Panc1 (cell line): ENCODE measurements around the gene GP9.

Experiments used
- POLR2AphosphoS5 ChIP-seq: IDR thresholded peaks from 2 replicates; pipeline ENCODE4 v1.6.1; 2012; ENCODE audit warnings: mild to moderate bottlenecking, low read depth, low read length, moderate library complexity
- TF ChIP-seq, protein P1 (sequence below), 2 experiments: IDR thresholded peaks; 2 replicates each; pipeline ENCODE4 v1.6.1; 2011 to 2012; ENCODE audit warnings: low read depth in 2 of 2, control low read depth in 1 of 2, low read length in 1 of 2, mild to moderate bottlenecking in 1 of 2, moderate library complexity in 1 of 2; ENCODE audit not compliant: insufficient read depth in 1 of 2
- TF ChIP-seq, protein P2 (sequence below): fragments of 450-650 bp; IDR thresholded peaks from 2 replicates; pipeline ENCODE4 v1.5.1; 2017; ENCODE audit warnings: mild to moderate bottlenecking

DNA sequence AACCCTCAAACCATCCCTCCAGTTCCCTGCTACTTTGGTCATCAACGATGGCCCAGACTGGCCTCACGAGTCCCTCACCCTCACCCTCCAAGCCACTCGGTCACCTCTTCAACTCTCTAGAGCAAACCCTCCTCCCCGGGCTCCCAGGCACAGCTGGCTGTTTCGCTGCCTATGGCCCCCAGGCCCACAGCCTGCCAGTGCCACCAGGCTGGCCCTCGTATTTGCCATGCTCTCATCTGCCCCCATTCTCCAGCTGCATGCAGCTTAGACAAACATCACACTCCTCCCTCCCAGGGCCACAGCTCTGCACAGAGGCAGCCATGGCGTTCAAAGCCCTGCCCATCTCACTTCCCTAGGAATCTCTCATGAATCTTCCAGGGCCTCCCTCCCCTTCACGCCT is 47.2 kb downstream of the GP9 start:
- TF ChIP-seq, protein P1, sequence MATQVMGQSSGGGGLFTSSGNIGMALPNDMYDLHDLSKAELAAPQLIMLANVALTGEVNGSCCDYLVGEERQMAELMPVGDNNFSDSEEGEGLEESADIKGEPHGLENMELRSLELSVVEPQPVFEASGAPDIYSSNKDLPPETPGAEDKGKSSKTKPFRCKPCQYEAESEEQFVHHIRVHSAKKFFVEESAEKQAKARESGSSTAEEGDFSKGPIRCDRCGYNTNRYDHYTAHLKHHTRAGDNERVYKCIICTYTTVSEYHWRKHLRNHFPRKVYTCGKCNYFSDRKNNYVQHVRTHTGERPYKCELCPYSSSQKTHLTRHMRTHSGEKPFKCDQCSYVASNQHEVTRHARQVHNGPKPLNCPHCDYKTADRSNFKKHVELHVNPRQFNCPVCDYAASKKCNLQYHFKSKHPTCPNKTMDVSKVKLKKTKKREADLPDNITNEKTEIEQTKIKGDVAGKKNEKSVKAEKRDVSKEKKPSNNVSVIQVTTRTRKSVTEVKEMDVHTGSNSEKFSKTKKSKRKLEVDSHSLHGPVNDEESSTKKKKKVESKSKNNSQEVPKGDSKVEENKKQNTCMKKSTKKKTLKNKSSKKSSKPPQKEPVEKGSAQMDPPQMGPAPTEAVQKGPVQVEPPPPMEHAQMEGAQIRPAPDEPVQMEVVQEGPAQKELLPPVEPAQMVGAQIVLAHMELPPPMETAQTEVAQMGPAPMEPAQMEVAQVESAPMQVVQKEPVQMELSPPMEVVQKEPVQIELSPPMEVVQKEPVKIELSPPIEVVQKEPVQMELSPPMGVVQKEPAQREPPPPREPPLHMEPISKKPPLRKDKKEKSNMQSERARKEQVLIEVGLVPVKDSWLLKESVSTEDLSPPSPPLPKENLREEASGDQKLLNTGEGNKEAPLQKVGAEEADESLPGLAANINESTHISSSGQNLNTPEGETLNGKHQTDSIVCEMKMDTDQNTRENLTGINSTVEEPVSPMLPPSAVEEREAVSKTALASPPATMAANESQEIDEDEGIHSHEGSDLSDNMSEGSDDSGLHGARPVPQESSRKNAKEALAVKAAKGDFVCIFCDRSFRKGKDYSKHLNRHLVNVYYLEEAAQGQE (IDR thresholded peaks at IDR 0.05; ENCODE audit: insufficient read depth in 1 of 2, low read depth in 2 of 2, low read length in 1 of 2) = no peak
- TF ChIP-seq, protein P2, sequence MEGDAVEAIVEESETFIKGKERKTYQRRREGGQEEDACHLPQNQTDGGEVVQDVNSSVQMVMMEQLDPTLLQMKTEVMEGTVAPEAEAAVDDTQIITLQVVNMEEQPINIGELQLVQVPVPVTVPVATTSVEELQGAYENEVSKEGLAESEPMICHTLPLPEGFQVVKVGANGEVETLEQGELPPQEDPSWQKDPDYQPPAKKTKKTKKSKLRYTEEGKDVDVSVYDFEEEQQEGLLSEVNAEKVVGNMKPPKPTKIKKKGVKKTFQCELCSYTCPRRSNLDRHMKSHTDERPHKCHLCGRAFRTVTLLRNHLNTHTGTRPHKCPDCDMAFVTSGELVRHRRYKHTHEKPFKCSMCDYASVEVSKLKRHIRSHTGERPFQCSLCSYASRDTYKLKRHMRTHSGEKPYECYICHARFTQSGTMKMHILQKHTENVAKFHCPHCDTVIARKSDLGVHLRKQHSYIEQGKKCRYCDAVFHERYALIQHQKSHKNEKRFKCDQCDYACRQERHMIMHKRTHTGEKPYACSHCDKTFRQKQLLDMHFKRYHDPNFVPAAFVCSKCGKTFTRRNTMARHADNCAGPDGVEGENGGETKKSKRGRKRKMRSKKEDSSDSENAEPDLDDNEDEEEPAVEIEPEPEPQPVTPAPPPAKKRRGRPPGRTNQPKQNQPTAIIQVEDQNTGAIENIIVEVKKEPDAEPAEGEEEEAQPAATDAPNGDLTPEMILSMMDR = no peak
- no peak for TF ChIP-seq POLR2AphosphoS5
